HG02678 (cell line): ENCODE data around the gene ARL10.
A peak's percentile ranks its signal among the peaks of the same experiment; 100 is the strongest.

Experiments used
- ATAC-seq: cut with Tn5 transposase; IDR thresholded peaks from one replicate; pipeline ENCODE4 v1.9.1; 2021; ENCODE audit warnings: mild to moderate bottlenecking, moderate library complexity; ENCODE audit not compliant: unreplicated experiment

ARL10 gene, protein sequence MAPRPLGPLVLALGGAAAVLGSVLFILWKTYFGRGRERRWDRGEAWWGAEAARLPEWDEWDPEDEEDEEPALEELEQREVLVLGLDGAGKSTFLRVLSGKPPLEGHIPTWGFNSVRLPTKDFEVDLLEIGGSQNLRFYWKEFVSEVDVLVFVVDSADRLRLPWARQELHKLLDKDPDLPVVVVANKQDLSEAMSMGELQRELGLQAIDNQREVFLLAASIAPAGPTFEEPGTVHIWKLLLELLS

DNA sequence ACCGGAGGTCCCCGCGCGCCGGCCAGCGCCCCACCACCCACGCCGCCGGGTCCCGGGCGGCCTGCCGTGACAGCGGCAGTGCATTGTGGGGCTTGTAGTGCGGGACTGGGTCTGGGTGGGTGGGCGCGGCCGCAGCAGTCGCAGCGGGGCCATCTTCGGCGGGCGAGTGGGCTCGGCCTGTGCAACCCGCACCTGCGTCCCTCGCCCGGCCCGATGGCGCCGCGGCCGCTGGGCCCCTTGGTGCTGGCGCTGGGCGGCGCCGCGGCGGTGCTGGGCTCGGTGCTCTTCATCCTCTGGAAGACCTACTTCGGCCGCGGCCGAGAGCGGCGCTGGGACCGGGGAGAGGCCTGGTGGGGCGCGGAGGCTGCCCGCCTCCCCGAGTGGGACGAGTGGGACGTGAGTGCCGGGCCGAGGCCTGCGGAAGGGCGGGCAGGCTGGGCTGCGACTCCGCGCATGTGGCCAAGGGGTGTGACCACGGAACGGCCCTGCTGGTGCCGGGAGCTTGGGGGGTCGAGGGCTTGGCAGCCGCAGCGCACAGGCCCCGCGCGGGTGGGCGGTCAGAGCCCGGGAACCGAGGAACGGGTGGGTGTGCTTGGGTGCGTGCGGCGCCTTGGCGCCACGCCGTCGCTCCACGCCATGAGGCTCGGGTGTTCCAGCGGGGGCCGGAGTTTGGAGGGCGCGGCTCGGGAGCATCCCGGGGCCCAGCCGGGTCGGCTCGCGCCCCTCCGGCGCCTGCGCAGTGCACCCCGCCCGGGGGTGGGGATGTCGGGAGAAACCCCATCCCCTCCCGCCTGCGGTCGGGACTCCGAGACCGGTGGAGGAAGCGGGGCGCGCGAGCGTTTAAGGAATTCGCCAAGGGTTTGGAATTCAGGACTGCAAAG is at the start of gene ARL10:
TSS of gene ARL10 (plus strand) at position 137 of the 881 bp plus-strand sequence. CDS start at position 214, 77 bp downstream.
- peak; percentile 37 for ATAC-seq

DNA sequence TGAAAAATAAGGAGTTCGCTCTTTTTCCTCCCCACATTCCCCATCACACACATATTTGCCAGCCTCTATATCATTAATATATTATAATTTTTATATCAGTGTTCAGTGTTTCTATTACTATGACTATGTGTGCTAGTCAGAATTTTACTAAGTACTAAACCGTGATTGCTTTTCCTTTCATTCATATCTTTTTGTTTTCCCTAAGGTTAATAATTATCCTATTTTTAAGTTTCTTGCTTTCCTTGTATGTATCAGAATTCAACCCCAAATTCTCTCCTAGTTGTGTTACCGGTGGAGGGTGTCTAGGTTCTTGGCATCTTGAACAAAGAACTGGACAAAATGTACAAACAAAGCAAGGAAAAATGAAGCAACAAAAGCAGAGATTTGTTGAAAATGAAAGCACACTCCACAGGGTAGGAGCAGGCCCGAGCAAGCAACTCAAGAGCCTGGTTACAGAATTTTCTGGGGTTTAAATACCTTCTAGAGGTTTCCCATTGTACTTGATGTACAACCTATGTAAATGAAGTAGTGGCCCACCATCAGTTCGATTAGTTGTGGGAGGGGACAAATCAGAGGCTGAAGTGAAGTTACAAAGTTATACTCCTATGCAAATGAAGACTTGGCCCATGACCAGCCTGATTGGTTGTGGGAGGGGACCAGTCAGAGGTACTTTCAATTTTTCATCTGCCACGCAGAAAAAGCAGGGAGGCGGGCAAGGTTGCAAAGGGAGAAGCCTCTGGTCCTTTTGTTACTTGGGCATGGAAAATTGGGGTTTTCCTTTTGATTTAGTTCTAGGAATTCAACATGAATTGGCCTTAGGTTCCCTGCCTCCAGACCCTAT is 47.5 kb upstream of the ARL10 start:
- no peak for ATAC-seq

DNA sequence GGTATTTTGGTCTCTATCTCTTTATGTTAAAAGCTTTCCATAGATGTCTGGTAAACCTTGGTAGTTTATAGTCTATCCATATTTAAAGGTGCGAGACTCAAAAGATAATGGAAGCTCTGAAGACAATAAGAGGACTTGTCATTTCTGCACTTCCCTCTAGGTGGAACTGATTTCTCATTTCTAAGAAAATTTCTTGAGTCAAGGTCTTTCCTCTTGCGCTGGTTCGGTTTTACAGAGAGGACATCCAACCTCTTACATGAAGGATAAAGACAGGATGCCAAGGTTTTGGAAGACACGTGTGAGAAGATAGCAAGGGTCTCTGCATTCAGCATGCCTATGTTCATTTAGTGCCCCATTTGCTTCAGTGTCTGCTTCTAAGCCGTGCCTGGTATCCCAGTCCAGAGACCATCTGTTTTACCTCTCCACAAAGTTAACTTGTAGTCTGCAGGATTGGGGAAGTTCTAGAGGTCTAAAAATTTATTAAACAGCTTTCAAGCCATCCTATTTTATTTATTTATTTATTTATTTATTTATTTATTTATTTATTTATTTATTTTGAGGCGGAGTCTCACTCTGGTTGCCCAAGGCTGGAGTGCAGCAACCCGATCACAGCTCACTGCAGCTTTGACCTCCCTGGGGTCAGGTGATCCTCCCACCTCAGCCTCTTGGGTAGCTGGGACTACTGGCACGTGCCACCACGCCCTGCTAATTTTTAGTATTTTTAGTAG is 45.3 kb upstream of the ARL10 start:
- ATAC-seq, result no peak

DNA sequence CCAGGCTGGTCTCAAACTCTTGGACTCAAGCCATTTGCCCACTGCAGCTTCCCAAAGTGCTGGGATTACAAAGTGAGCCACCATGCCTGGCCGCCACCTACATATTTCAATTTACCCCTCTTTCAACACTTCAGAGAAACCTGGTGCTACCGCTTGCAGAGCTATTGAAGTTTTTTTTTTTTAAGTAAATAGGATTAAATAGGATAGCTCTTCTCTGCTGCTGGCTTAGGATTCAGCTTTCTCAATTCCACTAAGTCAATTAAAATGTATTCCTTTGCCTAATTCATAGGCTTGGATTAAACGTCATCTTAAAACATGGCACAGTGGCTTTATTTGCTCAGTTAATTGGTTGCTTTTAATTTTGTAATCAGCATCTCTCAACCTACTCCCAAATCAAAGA is 44.7 kb upstream of the ARL10 start:
- no peak for ATAC-seq

DNA sequence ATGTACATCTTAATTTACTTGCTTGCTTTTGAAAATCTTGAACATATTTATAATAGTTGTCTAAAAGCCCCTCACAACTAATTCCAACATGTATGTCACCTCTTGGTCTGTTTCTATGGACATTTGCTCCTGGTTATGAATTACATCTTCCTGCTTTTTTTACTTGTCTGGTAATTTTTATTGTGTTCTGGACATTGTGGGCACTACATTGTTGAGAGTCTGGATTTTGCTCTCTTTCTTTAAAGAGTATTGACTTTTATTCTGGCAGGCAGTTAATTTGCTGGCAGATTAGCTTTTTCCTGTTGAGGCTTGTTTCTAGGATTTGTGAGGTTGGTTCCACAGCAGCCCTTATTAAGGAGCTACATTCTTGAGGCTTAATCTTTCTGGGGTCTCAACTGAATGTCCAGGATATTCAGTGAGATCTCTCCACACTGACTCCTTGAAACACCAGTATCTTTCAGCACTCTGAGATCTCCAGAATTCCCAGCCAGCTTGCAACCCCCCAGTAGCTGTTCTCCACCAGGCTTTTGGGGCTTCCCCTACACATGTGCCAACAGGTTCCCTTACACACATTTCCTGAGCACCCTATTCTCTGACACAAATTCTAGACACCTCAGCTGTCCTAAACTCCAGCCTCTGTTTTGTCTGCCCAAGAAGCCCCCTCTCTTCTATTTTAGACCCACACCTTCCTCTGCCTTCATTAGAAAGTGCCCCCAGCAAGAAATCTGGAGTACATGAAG is 31.1 kb upstream of the ARL10 start:
- no peak for ATAC-seq

DNA sequence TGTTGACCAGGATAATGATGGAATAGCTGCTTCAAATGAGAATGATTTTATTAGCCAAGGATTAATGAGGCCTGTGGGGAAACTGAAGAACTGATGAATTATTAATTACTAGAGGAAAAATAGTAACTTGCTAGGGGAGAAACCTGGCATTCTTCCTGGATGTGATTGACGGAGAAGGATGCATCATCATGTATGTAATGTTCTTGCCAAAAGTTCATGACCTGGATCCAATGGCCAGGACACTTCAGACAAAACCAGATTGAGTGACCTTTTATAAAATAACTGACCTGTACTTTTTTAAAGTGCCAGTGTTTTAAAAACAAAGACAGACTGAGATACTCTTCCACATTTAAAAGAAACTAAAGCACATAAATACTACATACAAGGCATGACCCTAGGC is 27.4 kb upstream of the ARL10 start:
- ATAC-seq, result no peak

DNA sequence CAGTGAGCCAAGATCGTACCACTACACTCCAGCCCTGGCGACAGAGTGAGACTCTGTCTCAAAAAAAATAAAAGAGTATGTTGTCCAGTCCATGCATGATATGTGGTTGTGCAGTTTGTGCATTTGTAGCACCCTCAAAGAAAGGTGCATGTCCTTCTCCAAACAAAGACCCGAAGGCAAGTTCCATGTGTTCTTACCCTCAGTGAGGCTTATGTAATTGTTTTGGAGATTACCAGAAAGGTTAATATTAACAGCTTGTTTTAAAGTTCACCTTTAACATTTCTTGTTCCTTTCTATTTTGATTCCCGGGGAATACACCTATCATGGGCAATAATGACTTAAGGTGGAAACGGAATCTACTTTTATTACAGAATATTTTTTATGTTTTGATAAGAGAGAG is 26.0 kb upstream of the ARL10 start:
- ATAC-seq, result no peak

DNA sequence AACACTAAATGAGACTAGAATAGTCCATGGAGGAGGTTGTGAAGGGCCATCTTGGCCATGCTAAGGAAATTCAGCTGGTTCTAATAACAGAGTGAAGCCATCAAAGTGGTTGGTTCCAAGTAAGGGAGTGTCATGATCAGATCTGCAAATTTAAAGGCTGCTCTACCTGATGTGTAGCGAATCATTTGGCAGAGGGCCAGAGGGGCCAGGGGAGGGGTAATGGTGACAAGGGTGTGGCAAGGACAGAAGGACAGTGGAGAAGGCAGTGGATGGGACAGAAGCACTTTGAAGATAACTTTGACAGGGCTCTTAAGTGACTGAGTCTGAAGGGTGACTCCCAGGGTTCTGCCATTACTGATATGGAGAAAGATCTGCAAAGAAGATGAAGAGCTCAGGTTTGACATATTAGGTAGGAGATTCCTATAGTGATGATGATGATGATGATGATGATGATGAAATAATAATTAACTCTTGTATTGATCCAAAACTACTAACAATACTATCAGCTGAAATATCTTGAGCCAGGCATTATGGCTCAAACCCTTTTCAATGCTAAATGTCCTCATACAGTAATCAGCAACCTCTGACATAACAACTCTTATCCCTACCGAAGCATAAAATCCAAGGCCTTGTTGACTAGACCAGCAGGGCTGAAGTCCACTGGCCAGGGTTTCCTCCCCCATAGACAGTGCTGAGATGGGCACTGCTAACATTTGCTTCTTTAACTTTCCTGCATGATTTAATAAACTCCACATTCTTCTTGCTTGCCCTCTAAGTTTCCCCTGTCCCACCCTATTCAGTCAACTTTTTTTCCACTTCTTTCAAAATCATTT is 23.7 kb upstream of the ARL10 start:
- ATAC-seq, result no peak

DNA sequence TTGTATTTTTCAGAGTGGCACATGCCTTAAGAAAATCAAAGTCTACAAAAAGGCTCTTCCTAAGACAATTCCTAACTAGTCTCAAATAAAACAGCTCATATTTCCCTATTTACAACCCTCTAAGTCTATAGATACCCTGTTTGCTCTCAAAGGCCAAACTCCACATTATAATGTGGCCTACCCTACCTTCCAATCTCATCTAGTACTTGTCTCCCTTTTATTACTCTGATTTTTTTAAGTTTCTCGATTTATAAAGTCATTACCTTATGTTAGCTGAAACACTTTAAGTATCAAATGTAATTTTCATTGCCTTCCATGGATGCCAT is 23.2 kb upstream of the ARL10 start:
- no peak for ATAC-seq

DNA sequence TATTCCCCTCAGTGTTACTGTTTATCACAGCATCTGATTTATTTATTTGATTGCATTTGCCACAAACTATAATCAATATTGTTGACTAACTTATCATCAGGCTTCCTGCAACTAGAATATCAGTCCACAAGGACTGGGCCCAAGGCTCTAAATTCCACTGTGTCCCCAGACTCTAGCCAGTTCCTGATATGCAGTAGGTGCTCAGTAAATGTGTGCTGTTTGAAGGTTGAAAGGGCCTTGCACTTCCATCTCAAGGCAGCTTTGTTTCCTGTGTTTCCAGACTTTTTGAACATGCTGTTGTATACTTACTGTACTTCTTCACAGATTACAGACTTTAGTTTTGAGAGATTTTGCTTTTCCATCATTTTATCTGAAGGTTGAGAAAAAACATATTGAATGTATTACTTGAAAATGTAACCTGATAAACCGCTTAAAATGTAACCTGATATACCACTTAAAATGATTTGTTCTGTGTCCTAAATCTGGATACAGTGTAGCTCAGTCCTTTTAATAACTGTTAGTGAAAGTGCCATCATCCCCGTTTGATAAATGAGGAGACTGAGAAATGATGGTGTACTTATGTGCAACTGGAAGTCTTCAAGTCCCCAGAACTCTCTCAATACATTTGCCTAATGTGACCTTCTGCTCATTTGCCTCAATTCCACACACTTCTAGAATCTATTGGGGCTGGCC is 22.4 kb upstream of the ARL10 start:
- no peak for ATAC-seq

DNA sequence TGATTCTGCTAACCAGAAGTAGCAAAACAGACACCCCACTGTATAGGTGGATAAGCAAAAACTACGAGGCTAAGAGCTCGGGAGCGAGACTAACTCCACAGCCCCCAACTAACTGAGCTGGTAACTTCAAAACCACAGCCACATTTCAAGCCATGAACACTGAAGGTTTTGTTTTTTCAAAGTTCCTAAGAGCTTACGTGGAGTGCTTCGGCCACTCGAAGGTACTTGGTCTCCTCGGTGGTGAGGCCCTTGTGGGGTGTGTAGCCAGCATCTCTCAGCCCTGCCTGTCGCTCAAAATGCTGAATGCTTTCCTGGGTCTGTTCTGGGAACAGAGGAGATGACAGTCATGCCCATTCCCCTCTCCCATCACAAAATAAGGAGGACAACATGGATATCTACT is 14.9 kb upstream of the ARL10 start:
- no peak for ATAC-seq

DNA sequence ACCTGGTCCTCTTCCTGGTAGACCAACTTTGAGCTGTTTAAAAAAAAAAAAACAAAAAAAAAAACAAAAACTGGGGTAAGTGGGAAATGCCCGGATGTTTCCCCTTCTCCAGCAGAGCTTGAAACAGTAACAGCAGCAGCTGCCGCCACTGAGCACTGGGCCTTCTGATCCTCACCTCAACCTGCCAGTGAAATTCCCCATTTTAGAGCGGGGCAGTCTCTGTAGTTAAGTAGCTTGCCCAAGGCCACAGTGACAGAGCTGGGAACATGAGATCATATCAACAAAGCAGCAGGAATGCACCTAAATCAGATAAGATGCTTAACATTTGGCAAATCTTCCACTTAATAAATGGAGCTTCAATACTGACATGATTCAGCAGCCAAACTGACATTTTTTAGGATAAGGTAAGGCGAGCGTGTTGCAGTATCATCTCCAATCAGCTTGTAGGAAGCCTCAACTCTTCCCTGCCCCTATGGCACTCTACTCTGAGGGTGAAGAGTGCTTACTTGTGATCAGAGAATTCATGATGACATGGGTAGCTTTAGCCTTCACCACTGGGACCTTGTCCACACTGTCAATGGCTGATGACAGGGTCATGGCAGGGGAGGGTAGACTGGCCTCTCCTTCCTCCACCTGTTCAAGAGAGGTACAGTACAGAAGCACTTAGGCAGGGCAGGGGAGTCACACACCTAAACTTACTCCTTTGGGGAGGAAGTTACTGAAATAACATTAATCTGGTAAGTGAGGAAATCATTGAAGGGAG is 13.0 kb upstream of the ARL10 start:
- ATAC-seq, result no peak

DNA sequence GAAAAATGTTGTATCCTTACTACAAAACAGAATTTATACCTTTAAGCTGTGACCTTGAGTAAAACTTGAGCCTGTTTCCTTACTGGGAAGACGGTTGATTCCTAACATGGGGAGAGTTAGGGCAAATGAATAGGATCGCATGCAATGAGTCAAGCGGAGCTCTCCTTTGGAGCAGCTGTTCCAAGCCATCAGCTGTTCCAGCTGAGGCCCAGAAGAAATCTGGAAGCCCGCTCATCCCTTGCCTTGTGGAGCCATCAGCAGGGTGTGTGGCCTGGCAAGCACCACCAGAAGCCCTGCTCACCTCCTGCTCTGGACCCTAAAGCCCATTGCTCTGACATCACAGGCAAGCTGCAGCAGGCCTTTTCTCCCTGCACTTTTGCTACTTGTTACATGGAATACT is 11.8 kb upstream of the ARL10 start:
- no peak for ATAC-seq

DNA sequence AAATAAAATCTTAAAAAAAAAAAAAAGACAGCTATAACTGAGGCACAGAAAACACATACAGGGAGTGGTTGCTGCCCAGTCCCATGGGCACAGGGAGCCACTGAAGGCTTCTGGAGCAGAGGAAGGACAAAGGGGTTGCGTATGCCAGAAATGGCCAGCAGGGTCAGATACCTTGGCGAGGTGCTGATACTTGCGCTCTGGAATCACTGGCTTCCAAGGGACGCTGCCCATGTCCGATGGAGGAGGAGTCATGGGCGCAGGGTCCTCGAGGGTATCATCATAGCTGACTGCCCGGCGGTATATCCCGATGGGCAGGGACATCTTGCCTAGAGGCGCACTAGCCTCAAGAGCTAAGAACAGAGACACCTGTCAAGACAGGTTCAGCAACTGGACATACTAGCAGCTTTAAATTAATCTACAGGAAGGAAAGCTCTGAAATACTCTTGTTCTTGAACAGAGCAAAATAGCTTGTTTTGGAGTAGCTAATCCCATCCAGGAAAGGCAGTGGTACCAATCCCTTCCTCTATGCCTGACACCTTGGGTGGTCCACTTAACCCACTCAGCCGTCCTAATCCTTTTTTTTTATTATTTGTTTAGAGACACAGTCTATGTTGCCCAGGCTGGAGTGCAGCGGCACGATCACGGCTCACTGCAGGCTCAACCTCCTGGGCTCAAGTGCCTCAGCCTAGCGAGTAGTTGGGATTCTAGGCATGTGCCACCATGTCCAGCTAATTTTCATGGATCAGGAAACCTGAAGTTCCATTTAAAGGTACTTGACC is 9.7 kb upstream of the ARL10 start:
- ATAC-seq, result no peak

DNA sequence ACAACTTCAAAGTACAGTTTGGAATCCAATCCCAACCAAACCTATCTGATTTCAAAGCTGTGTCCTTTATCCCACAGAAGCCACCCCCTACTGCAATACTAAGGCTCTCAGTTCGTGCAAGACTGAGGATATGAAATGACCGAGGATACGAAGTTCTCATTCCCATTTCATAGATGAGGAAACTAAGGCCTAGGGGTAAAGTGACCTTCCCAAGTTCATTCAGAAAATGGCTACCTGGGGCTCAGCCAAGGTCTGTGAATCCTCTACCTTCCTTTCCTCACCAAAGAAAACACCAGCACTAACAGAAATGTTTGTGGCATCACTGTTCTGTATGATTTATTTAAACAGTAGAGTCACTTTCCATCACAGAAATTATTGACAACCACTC is 9.1 kb upstream of the ARL10 start:
- no peak for ATAC-seq

DNA sequence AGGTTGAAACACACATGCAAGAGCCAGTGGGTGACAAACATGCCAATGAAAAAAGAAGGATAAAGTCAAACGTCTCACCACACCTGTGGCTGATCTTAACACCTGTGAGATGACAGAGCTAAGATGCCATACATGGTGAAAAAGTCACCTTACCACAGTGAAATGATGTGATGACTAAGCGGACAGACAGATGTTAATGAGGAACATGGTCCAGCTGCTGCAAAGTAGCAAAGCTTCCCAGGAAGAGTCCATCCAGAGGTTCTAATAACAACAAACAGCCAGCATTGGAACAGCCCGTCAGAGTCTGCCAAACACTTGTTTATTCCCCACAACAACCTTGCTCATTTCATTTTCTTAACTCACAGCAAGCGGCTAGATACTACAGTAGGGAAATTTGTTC is 5.6 kb upstream of the ARL10 start:
- no peak for ATAC-seq

DNA sequence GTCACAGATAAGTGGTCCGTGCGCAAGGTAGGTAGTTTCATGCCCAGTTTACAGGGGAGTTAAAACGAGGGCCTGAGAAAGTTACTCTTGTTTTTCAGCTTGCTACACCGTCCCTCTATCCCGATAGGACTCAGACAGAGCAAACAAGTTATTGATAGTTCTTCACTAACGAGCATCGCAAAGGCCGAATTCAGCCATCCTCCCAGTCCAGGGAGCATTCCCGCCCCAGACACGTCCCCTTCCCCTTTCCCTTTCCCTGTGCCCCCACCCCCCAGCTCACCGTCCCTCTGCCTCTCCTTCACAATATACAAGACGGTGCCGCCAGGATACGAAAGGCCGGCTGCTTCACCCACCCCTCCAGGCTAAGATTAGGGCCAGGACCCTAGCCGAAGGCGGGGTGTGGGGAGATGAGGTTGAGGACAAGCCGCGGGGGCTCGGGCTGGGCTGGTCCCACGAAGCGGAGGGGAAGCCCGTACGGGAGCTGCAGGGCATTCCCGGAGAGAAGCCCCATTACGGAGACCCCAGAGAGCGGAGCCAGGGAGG is 4.3 kb upstream of the ARL10 start:
- ATAC-seq, result peak; percentile 4
